NCI-H146 treated with DMSO at 0.1 percent for 48 hours (cell line): ENCODE results near the gene MAPRE2.

ENCODE experiments used
- DNase-seq: peaks from one replicate; lab custom pipeline; 2025; ENCODE audit not compliant: unreplicated experiment; lab: John Stamatoyannopoulos, UW

The MAPRE2 gene

GRCh38 chr18:35040988-35041814 lies at the start of gene MAPRE2:
TSS of gene MAPRE2 (plus strand) at chr18:35041413. CDS start at chr18:35041540, 127 bp downstream.
- peak; percentile 99 for DNase-seq

DNA sequence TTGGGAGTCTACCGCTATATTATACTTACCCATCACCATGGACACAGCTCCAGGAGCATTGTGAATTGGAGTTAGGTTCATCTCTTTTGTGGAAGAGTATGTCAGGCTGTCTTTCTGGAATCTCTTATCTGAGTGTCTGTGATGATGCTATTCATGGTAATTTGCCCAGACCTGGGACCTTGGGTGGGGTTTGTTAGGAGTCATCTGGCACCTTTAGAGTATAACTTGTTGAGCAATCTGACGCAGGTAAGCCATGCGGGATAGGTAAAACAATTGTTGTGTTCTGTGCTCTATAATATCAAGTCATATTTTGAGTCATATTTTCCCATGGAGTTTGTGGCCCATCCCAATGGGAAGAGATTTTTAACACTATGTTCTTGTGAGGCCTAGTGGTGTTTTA lies 49.7 kb upstream of the MAPRE2 start:
- no peak for DNase-seq

DNA sequence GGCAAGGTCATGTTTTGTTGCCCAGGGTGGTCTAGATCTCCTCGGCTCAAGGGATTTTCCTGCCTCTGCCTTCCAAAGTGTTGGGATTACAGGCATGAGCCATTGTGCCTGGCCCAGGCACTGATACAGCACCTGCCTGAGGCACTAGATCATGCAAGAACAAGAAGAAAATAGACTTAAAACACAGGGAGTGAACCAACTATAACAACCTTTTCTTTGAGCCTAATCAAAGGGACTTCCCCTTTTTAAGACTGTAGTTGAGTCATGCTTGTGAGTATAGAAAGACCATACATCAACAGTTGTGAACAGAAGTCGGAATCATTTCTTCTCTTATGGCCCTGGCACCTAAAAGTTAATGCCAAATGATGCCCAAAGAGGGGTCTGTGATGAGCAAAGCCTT lies 47.9 kb upstream of the MAPRE2 start:
- DNase-seq = no peak

GRCh38 chr18:34995746-34996145 lies 45.5 kb upstream of the MAPRE2 start:
- DNase-seq = no peak

DNA sequence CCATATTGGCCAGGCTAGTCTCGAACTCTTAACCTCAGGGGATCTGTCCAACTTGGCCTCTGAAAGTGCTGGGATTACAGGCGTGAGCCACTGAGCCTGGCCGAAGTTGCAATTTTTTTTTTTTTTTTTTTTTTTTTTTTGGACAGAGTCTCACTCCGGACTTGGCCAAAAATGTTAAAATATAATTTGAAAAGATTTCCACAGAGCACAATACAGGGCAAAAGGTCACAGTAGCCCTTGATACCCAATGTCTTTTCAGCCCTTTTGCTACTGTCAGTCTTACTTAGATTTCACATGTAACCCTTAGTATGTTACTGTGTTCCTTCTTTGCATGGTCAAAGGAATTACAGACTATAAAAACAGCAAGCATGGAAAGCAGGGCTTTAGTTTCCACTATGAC lies 42.6 kb upstream of the MAPRE2 start:
- DNase-seq = no peak

DNA sequence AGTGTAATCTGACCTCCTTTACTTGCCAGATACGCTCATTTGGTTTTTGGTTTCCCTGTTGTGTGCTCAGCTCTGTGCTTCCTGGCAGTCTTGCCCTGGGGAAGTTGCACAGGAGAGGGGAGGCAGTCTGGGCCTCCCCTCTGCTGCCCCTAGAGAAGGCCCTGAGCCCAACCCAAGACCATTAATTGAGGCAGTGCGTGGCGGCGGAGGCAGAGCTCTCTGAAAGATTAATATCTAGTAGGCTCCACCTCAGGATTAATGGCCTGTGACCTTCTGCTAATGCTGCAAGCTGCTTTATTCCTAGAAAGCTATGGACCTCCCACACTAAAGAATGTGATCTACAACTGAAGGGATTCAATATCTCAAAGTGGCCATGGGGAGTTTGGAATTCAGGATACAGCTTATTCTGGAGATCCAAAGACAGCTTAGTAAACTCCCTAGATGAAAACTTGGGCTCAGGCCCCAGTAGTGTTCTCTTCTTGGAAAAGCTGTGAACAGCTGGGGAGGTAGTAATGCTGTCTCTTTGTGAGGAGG lies 41.4 kb upstream of the MAPRE2 start:
- no peak for DNase-seq

GRCh38 chr18:35000457-35000856 lies 40.8 kb upstream of the MAPRE2 start:
- no peak for DNase-seq

GRCh38 chr18:35002120-35002519 lies 39.1 kb upstream of the MAPRE2 start:
- no peak for DNase-seq

- DNase-seq = peak; percentile 84
These were observed 35.1 kb upstream of the MAPRE2 start for GRCh38 chr18:35005963-35006577.

- no peak for DNase-seq
These were observed 31.1 kb upstream of the MAPRE2 start for GRCh38 chr18:35010156-35010555.

DNA sequence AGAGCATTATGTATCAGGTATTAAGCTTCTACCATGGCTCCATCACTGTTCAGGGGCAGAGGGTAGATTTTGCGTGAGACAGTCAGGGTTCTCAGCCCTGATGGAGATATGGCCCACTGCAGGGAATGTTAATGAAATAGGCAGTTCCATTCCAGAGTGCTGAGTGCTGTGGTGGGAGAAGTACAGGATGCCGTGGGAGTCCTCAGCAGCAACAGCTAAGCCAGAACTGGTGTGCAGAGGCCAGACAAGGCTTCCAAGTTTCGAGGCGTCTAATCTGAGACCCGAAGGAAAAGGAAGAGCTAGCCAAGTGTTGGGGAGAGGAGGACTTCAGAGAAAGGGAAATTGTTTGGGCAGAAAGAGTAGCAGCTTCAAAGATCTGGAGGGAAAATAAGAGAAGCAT lies 30.2 kb upstream of the MAPRE2 start:
- DNase-seq = no peak

DNA sequence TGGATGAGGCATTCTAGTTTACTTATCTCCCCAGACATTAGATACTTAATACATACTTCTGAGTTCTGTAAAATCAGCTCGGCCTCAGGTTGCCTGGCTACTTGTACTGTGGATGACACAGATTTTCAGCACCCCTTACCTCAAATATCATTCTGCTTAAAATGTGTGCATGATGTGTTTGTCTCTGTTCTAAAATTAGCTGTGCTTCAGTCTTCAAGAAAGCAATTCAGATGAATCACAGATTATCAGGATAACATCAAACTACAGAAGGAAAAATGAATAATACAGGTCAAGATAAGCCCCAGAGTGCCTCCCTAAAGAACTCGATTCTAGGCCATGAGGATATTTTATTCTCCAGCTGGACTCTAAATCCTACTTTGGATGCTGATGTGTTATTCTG lies 21.3 kb upstream of the MAPRE2 start:
- DNase-seq = no peak

- DNase-seq = no peak
These were observed 18.7 kb upstream of the MAPRE2 start for GRCh38 chr18:35022426-35023001.

DNA sequence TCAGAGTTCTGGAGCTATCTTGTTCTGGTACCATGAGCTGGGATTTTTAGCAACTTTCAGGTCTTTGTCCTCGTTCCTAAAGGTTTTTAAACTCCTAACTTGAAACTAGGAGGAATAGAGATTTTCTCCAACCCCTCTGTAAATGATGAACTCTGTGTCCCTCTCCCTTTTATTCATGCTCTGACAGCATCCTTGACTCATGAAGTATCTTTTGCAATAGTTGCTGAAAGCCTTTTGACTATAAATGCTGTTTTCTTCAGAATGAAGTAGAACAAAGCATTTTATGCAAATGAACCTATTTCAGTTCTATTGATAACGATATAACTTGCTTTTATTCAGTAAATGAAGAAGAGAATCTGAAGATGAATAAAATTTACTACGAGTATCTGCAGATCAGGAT lies 17.0 kb upstream of the MAPRE2 start:
- no peak for DNase-seq

GRCh38 chr18:35024965-35025364 lies 16.2 kb upstream of the MAPRE2 start:
- no peak for DNase-seq

DNA sequence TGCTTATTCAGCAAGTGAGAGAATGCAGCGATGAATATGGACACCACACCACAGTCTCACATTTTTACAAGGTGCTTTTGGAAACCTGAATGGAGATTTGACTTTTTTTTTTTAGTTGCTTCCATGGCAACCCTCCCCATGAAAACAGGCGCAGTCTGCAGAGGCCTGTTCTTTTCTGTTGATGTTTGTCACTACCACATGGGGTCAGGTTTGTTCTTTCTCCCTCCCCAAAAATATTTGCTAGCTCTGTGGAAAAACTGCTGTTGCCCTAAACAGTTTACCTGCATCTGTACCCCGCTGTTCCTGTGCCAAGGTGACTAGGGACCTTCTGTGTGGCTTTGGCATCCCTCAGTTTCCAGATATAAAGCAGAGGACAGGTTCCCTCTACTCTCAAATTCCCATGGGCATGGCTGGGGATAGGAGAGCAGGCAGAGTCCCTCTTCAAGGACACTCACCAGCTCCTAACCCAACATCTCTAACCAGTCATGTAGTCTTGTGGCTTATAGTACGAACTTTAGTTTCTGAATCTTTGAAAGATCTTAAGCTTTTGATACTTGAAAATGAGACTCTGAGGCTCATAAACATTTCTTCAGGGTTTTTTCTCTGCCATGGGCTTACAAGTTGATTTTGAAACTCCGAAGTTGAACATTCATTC lies 14.7 kb upstream of the MAPRE2 start:
- DNase-seq = no peak

- no peak for DNase-seq
These were observed 14.0 kb upstream of the MAPRE2 start for GRCh38 chr18:35027206-35027605.

DNA sequence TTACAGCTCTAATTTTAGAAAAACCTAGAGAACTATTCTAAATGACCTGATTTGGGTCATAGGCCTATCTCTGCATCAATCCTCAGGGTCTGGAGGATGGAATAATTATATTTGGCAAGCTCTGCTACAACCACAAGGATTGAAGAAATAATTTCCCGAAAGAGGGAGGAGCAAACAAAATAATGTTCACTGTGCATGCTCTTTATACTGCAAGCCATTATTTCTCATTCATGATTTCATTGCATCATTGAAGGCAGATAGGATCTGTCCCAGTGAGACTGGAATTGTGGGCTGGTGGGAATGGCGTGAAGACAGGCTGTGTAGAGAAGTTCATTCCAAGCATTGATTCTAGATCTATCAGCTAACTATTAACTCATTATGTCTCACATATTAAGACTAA lies 12.7 kb upstream of the MAPRE2 start:
- no peak for DNase-seq

GRCh38 chr18:35029103-35029502 lies 12.1 kb upstream of the MAPRE2 start:
- DNase-seq = no peak

DNA sequence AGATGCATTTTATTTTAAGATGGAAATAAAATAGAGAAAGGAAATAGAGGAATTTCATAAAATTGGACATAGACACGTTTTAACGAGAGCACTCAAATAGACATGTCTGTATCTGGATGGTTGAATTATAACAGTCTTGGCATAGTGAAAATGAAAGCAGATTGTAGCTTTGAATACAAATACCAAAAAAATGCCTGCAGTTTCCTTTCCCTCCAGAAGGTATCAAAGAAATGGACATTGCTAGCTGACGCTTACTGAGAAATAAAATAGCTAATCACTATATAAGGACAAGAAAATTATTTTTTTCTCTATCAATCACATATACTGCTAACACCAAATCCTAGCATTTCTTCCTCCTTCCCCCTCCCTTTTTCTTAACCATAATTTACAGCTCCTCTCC lies 11.4 kb upstream of the MAPRE2 start:
- no peak for DNase-seq

DNA sequence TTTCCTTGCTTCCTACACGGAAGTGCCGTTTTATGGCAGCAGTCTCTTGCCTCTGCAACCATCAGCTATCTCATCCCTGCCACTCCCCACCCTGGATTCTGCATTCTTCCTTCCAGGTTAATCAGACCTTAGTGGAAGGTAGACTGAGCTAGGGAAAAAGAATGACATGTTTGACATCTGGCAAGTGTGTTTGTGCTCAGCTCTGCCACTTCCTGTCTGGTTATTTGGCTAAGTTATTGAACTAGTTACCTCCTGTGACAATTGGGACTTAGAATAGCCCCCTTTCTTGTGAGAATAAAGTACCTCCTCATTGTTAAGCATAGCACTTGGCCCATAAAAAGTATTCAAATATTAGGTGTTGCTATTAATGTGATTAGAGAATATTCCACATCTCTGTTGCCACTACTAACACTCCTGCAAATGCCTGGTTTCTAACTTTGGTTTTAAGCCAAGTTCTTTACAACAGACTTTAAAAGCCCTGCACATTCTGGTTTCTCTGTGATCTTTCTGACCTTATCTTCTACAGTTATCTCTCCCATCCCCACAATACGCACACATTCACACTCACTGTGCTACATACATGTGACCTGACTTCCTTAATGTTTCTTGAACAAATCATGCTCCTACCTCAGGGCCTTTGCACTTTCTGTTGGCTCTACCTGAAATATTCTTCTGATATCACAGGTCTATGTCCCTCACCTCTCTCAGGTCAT lies 10.8 kb upstream of the MAPRE2 start:
- DNase-seq = peak; percentile 29
